GM19467 (cell line): ENCODE results near the gene PCID2.
"Not testable (repeated sequence)": the region's sequence is repeated elsewhere in the genome, so short reads cannot be mapped to it uniquely, and the experiment has no call there.

Experiments used
- ATAC-seq: cut with Tn5 transposase; IDR thresholded peaks from one replicate; pipeline ENCODE4 v1.9.1; 2021; ENCODE audit warnings: mild to moderate bottlenecking, moderate library complexity; ENCODE audit not compliant: unreplicated experiment

Gene PCID2

GRCh38 chr13:113208421-113209335, at the start of gene PCID2:
TSS of gene PCID2 (minus strand) at chr13:113208669. CDS start at chr13:113208634, 35 bp downstream.
- peak; percentile 71 for ATAC-seq

GRCh38 chr13:113257908-113258307, 49.4 kb upstream of the PCID2 start:
- ATAC-seq, result not testable (repeated sequence)

DNA sequence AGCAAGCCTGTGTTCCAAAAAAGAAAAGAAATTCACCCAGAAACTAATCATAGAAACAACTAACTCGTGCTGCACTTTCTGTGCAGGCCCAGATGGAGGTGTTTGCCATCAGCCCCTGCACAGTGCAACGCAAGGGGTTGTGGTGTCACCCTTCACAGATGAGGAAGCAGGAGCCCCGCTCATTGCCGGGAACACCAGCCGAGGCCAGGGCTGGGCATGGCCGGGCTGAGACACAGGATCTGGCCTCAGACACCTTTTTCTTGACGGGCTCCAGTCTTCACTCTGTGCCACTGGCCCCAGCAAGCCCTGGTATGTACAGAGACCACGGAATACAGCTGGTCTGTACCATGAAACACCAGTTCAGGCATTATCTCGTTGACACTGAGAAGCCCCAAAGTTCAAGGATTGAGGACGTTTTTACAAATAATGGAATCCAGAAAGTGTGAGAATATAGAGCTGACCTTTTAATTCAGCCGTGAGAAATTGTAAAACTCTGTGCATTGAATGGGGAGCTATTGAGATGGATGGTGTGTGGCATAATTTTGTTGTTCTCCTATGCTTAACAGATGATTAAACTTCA, 44.1 kb upstream of the PCID2 start:
- ATAC-seq, result no peak

DNA sequence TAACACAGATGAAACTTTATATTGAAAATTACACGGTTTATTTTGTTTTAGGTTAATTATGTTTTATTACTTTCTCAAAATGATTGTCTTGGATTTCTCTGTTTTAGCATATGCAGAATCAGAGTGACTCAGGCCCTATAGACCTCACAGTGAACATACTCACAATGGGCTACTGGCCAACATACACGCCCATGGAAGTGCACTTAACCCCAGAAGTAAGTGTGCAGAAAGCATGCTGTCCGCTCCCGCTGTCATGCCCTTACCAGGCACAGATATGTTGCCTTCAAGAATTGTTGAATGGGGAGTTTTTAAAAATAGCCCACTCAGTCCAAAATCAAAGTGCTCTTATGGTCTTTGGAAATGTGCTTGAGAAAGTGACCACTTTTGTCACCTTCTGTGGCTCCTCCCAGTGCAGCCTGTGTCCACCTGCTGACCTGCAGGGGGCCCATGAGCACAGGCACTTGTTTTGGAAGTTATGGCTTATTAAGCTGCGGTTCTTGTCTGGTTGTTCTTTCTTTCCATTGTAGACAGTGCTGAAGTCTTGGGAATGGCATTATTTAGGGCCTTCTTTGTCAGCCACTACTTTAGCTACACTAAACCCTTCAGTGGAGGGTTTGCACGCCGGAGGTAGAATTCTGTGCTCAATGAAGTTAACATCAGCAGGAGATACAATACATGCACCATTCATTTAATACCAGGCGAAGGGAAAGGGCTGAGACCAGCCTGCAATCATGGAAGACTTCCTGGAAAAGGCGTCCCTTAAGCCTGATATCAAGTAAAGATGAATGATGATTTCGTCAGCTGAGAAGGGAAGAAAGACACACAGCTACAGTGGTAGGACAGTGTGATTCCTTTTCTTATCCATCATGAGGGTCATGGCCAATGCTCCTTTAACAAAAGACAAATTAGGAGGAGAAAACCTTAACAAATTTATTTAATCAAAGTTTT, 37.7 kb upstream of the PCID2 start:
- no peak for ATAC-seq

DNA sequence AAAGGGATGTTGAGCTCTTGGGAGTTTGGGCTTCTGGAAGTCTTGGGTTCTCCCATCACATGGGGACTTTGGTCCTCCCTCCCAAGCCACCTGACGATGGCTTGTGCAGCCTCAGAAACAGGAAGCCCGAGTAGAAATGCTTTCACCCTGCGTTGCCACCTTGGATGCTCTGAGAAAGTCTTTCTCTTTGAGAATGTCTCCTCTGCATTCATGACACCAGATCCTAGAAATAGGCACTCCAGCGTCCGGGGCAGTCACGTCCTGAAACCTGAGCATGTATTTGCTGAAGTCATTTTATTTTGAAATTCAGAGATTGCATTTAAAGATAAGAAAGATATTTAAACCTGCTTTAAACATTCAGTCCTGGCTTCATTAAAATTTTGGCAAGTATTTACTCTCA, 35.4 kb upstream of the PCID2 start:
- no peak for ATAC-seq

DNA sequence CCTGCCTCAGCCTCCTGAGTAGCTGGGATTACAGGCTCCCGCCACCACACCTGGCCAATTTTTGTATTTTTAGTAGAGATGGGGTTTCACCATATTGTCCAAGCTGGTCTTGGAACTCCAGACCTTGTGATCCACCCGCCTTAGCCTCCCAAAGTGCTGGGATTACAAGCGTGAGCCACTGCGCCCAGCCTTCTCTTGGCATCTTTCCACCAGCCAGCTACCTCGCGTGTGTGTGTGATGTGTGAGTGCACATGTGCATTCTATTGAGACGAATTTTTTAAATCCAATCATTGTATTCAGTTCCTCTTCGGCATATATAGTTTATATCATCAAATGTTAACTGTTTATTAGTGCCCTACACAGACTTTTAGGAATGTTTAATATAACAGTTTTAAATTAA, 33.2 kb upstream of the PCID2 start:
- ATAC-seq, result not testable (repeated sequence)

DNA sequence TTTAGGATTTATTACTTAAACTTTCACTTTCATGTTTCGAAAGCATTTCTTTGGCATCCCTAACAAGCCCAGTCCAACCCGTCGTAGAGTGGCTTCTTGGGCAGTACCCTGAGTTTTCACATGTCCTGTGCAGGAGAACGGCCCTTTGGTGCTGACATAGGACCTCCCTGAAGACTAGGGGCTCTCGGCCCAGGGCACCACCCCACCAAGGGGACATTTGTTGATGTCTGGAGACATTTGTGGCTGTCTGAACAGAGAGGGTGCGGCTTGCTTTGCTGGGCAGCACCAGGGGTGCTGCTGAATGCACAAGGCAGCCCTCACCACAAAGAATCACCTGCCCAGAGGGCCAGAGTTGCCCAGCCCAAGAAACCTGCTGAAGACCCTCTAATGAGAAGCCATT, 31.5 kb upstream of the PCID2 start:
- no peak for ATAC-seq

DNA sequence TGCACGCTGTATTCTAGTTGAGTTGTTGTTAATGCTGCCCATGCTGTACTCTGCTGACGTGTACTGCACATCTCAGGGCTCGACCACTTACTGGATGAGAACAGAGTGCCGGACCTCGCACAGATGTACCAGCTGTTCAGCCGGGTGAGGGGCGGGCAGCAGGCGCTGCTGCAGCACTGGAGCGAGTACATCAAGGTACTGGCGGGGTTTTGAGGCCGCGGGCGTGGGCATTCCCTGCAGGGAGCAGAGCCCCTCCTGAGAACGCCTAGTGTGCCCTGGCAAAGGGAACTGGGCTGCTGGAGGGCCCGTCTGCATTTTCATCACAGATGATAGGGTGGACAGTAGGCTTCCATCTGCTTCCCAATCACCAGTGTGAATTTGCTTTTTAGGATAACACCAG, 30.9 kb upstream of the PCID2 start:
- no peak for ATAC-seq

DNA sequence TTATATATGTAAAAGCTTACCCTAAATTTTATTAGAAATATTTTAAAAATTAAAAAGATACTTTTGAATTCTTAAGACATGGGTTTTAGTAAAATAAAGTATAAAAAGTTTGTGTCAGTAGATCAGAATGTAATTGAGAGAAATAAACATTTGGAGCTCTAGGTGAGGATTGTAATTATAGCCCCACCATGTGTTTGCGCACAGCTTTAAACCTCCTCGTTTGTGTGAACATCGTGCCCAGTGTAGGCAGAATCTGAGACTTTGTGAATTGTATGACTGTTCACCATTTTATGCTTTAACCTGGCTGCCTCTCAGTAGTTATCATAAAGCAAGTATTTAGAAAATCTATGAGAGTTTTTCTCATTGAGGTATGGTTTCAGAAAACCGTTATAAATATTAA, 30.1 kb upstream of the PCID2 start:
- no peak for ATAC-seq

GRCh38 chr13:113233101-113233500, 24.6 kb upstream of the PCID2 start:
- ATAC-seq, result no peak

DNA sequence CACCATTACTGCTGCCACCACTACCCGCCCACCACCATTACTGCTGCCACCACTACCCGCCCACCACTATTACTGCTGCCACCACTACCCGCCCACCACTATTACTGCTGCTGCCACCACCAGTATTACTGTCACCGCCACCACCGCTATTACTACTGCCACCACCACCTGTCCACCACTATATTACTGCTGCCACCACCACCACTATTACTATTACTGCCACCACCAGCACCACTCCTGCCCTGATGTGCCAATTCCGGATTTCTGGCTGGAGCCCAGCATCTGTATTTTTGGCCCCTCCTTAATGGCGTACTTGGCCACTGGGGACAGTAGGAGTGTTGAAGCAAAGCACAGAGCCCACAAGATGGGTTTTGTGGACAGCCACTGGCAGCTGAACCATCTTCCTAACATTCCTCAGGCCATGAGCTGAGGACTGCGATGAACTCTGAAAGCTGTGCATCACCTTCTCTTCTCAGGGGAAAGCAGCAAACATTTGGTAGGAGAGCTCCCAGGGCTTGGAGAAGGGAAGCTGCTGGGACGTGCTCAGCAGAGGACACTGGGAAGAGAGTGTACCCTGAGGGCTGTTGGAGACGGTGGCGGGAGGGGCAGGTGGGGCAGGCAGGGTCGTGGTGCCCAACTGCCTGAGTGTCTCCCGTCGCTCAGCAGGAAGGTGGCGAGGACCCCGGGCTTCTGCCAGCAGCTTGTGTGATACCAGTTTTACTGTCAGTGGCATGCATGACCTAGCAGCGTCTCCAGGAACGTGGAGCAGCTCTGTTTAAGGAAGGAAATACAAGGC, 23.9 kb upstream of the PCID2 start:
- ATAC-seq, result no peak

GRCh38 chr13:113231306-113232207, 23.1 kb upstream of the PCID2 start:
- no peak for ATAC-seq

DNA sequence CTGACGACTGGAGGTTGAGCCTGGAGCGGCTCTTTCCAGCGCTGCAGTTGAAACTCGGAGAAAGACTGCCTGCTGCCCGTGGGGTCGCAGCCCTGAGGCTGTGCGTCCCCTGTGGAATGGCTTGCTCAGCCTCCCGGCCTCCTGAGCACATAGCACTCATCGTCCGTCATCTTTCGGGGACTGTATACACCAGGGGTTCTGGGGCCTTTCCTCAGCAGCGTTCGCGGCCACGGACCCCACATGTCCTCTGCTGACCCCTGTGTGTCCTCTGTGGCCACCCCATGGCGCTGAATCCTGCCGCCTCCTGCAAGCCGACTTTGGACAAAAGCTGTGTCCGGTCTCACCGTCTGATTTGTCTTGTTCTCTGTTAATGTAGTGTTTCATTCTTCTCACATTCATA, 21.3 kb upstream of the PCID2 start:
- ATAC-seq, result no peak

DNA sequence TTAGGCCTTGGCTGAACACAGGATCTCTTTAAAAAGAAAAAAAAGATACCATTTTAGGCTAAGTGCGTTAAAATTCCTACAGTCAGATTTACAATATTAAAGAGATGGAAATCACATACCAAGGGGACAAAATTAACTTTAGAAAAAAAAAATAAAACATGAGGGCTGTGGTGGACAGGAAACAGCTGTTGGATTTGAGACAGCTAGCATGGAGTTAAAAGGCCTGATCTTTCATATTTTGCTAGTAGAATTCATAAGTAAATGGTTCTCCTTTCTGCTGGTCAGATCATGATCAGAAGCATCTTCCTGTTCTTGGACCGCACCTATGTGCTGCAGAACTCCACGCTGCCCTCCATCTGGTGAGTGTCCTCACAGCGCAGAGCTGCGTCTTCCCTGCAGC, 20.7 kb upstream of the PCID2 start:
- no peak for ATAC-seq

DNA sequence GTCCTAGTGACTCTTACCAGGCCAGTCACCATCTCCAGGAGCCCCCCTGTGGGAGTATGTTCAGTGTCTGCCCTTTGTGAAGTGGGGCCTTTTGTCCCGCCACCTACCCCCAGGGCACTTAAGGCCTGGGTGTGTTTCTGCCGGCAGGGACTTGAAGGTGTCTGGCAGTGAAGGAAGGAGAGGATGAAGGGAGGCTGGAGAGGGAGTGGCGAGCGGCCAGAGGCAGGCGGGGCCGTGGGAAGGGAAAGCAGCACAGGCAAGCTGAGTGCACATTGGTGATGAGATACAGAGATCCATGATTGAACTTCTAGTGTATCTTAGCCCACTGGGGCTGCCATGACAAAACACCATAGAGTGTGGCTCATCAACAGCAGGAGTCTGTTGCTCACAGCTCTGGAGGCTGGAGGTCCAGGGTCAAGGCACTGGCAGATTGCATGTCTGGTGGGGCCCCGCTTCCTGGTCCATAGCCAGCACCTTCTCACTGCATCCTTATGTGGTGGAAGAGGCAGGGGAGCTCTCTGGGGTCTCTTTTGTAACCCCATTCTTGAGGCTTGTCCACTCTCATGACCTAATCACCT, 18.5 kb upstream of the PCID2 start:
- ATAC-seq, result no peak

GRCh38 chr13:113225515-113225914, 17.0 kb upstream of the PCID2 start:
- ATAC-seq, result no peak

GRCh38 chr13:113224486-113224885, 16.0 kb upstream of the PCID2 start:
- ATAC-seq, result no peak

- ATAC-seq, result no peak
These were observed 14.6 kb upstream of the PCID2 start for GRCh38 chr13:113223070-113223469.

DNA sequence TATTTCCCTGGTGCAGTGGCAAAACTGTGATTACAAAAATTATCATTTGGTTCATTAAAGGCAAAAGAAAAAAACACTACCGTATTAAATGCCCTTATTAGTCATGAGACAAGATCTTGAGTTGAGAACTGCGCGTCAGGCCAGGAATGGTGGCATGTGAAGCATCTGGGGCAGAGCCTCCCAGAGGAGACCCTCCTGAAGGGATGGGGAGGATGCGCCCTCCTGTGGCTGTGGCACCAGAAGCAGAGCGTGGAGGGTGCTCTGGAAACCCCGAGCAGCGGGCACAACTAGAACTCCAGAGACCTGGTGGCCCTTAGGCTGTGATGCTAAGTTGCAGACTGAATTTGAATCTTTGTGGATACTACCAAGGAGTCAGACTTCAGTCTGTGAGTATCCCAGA, 12.4 kb upstream of the PCID2 start:
- ATAC-seq, result no peak
